IPS DF 6.9 (cell line): ENCODE data around the gene ARHGEF7.
"Not testable (repeated sequence)": the region's sequence is repeated elsewhere in the genome, so short reads cannot be mapped to it uniquely, and the experiment has no call there.

Source experiments
- DNase-seq: peaks from one replicate; pipeline ENCODE4 v3.0.0-alpha.2; 2013; ENCODE audit warnings: low read depth, low spot score
- H3K27ac ChIP-seq: one replicate; pipeline ENCODE4 v1.5.1; 2013; ENCODE audit warnings: low read length, control low read depth
- H3K27me3 ChIP-seq: 2 replicates; pipeline ENCODE4 v1.6.1; 2013; ENCODE audit warnings: mild to moderate bottlenecking, low read length; ENCODE audit not compliant: control insufficient read depth, insufficient read depth
- H3K36me3 ChIP-seq: 2 replicates; pipeline ENCODE4 v1.6.1; 2013; ENCODE audit warnings: low read length; ENCODE audit not compliant: control insufficient read depth, insufficient read depth
- H3K4me1 ChIP-seq: 2 replicates; pipeline ENCODE4 v1.6.1; 2013; ENCODE audit warnings: low read length; ENCODE audit not compliant: control insufficient read depth, insufficient read depth
- H3K4me3 ChIP-seq: 2 replicates; pipeline ENCODE4 v1.5.1; 2013; ENCODE audit warnings: mild to moderate bottlenecking, low read length
- H3K9me3 ChIP-seq: 2 replicates; pipeline ENCODE4 v1.6.1; 2013; ENCODE audit warnings: low read length, inconsistent platforms; ENCODE audit not compliant: control insufficient read depth, insufficient read depth
- WGBS: extraction: QIAGEN DNeasy Blood & Tissue Kit; methylation state at CpG from one replicate; pipeline ENCODE4 v1.1.7; 2013; ENCODE audit warnings: mixed read lengths, missing lambda C conversion rate; ENCODE audit not compliant: insufficient read length, insufficient coverage; 5-methylcytosine and 5-hydroxymethylcytosine counted together

The ARHGEF7 gene

GRCh38 chr13:111193223-111193622 is 78.1 kb downstream of the ARHGEF7 start:
- no CpG with 5 or more reads among the region's 5 CpGs for WGBS
- not testable (repeated sequence) for H3K4me1 ChIP-seq, H3K36me3 ChIP-seq, H3K9me3 ChIP-seq, H3K4me3 ChIP-seq, H3K27me3 ChIP-seq, H3K27ac ChIP-seq, DNase-seq

- H3K27ac ChIP-seq, H3K4me3 ChIP-seq, DNase-seq, H3K4me1 ChIP-seq, H3K9me3 ChIP-seq, H3K27me3 ChIP-seq, H3K36me3 ChIP-seq: not testable (repeated sequence)
- no CpG with 5 or more reads among the region's 2 CpGs for WGBS
Observed at GRCh38 chr13:111194651-111195050, 79.5 kb downstream of the ARHGEF7 start.

GRCh38 chr13:111198732-111199378 is 83.7 kb downstream of the ARHGEF7 start:
- H3K4me1 ChIP-seq, H3K9me3 ChIP-seq, H3K27ac ChIP-seq, H3K36me3 ChIP-seq, DNase-seq, H3K27me3 ChIP-seq, H3K4me3 ChIP-seq: not testable (repeated sequence)
- no CpG with 5 or more reads among the region's 6 CpGs for WGBS

GRCh38 chr13:111201304-111201940 is 86.3 kb downstream of the ARHGEF7 start:
- no peak for DNase-seq
- H3K4me1 ChIP-seq = peaks cover 10% of the 10 kb centered on the region; the same call in 1 of the 2 replicates
- WGBS = no CpG with 5 or more reads among the region's 8 CpGs
- no peaks in the 10 kb centered on the region for H3K9me3 ChIP-seq
- H3K36me3 ChIP-seq = no peaks in the 10 kb centered on the region
- no peak overlapping the region for H3K27ac ChIP-seq
- no peaks in the 10 kb centered on the region for H3K27me3 ChIP-seq
- H3K4me3 ChIP-seq = no peak overlapping the region

- H3K4me3 ChIP-seq = no peak overlapping the region
- DNase-seq = no peak
- H3K27ac ChIP-seq = no peak overlapping the region
Observed at GRCh38 chr13:111202156-111202621, 87.1 kb downstream of the ARHGEF7 start.

GRCh38 chr13:111202745-111203144 is 87.6 kb downstream of the ARHGEF7 start:
- H3K27ac ChIP-seq = no peak overlapping the region
- H3K27me3 ChIP-seq = no peaks in the 10 kb centered on the region
- no CpG with 5 or more reads among the region's 1 CpG for WGBS
- H3K4me3 ChIP-seq = no peak overlapping the region
- peaks cover 10% of the 10 kb centered on the region; the same call in 1 of the 2 replicates for H3K4me1 ChIP-seq
- no peaks in the 10 kb centered on the region for H3K9me3 ChIP-seq
- DNase-seq = no peak
- H3K36me3 ChIP-seq = no peaks in the 10 kb centered on the region

More at GRCh38 chr13:111202156-111202621, 87.1 kb downstream of the ARHGEF7 start:
- no CpG with 5 or more reads among the region's 4 CpGs for WGBS
- no peaks in the 10 kb centered on the region for H3K27me3 ChIP-seq
- H3K9me3 ChIP-seq = no peaks in the 10 kb centered on the region
- H3K36me3 ChIP-seq = no peaks in the 10 kb centered on the region
- H3K4me1 ChIP-seq = peaks cover 10% of the 10 kb centered on the region; the same call in 1 of the 2 replicates

GRCh38 chr13:111203736-111204389 is 88.8 kb downstream of the ARHGEF7 start:
- H3K9me3 ChIP-seq = no peaks in the 10 kb centered on the region
- H3K36me3 ChIP-seq = no peaks in the 10 kb centered on the region
- no peak overlapping the region for H3K27ac ChIP-seq
- WGBS = no CpG with 5 or more reads among the region's 11 CpGs
- no peak overlapping the region for H3K4me3 ChIP-seq
- DNase-seq = no peak
- peaks cover 11% of the 10 kb centered on the region; the same call in 1 of the 2 replicates for H3K4me1 ChIP-seq
- no peaks in the 10 kb centered on the region for H3K27me3 ChIP-seq

- no CpG with 5 or more reads among the region's 16 CpGs for WGBS
- H3K4me1 ChIP-seq = peaks cover 11% of the 10 kb centered on the region; the same call in 1 of the 2 replicates
- no peak overlapping the region for H3K4me3 ChIP-seq
- H3K27ac ChIP-seq = no peak overlapping the region
- no peak for DNase-seq
- no peaks in the 10 kb centered on the region for H3K9me3 ChIP-seq
- no peaks in the 10 kb centered on the region for H3K27me3 ChIP-seq
- no peaks in the 10 kb centered on the region for H3K36me3 ChIP-seq
Observed at GRCh38 chr13:111204438-111205177, 89.5 kb downstream of the ARHGEF7 start.

- Histone ChIP-seq H3K9me3 (no peaks in the 10 kb centered on the region), H3K36me3 (no peaks in the 10 kb centered on the region), H3K4me1 (peaks cover 13% of the 10 kb centered on the region), H3K4me3 (no peak overlapping the region), H3K27me3 (no peaks in the 10 kb centered on the region), H3K27ac (no peak overlapping the region)
- no CpG with 5 or more reads among the region's 12 CpGs for WGBS
- DNase-seq = no peak
Observed at GRCh38 chr13:111206148-111206547, 91.0 kb downstream of the ARHGEF7 start.

- 100% methylated on average over 1 of the region's 9 CpGs for WGBS
- H3K9me3 ChIP-seq = no peaks in the 10 kb centered on the region
- no peak overlapping the region for H3K4me3 ChIP-seq
- no peak for DNase-seq
- H3K4me1 ChIP-seq = peaks cover 11% of the 10 kb centered on the region
- H3K36me3 ChIP-seq = no peaks in the 10 kb centered on the region
- no peak overlapping the region for H3K27ac ChIP-seq
- H3K27me3 ChIP-seq = no peaks in the 10 kb centered on the region
Observed at GRCh38 chr13:111209613-111210012, 94.5 kb downstream of the ARHGEF7 start.
